Panc1 (cell line): ENCODE measurements around the gene PCDH17. TPM values are rescaled to one million over a fixed set of nuclear protein-coding genes. Genes with fewer than 3 reads are reported as not detected.

Experiments used
- ATAC-seq: fragments of 200-7000 bp; cut with Tn5 transposase; 2 replicates; pipeline ENCODE4 v1.9.1; 2020; ENCODE audit warnings: mild to moderate bottlenecking, moderate library complexity
- BruUV-seq: library from RNA; stranded (reverse); fragments of 400-500 nt; replicated peaks from 2 replicates; lab custom pipeline; 2021; lab: Mats Ljungman, UMichigan
- CTCF ChIA-PET: fragments of 300-600 bp; sonication (Branson Sonifier 250); formaldehyde crosslinking; loops from one replicate; lab custom pipeline; 2022; ENCODE audit warnings: antibody characterized with exemption; lab: Charles Lee
- POLR2A ChIA-PET: fragments of 300-600 bp; sonication (Branson Sonifier 250); formaldehyde crosslinking; loops from one replicate; lab custom pipeline; 2022; ENCODE audit warnings: antibody characterized with exemption; lab: Charles Lee
- DNase-seq: peaks from one replicate; pipeline ENCODE4 v3.0.0-alpha.2; 2010; ENCODE audit warnings: low read depth, low spot score
- H3K27ac ChIP-seq: 2 replicates; pipeline ENCODE4 v1.5.1; 2011; ENCODE audit warnings: mild to moderate bottlenecking, low read length, inconsistent platforms
- H3K27me3 ChIP-seq: fragments of 200-500 bp; sonication (Bioruptor generic); 2 replicates; pipeline ENCODE4 v1.6.0; 2014; ENCODE audit warnings: low read length, inconsistent platforms; ENCODE audit not compliant: control insufficient read depth, insufficient read depth
- H3K36me3 ChIP-seq: fragments of 200-500 bp; sonication (Bioruptor generic); 2 replicates; pipeline ENCODE4 v1.5.1; 2014; ENCODE audit warnings: inconsistent platforms, mild to moderate bottlenecking, low read length, moderate library complexity; ENCODE audit not compliant: control insufficient read depth, insufficient read depth
- H3K4me1 ChIP-seq: 2 replicates; pipeline ENCODE4 v1.5.1; 2011; ENCODE audit warnings: inconsistent platforms, mild to moderate bottlenecking, low read length, moderate library complexity; ENCODE audit not compliant: control insufficient read depth, insufficient read depth
- H3K4me3 ChIP-seq, 2 experiments: 2 replicates each; pipeline ENCODE4 v1.5.1; 2011 to 2012; ENCODE audit warnings: low read depth in 2 of 2, low read length in 2 of 2, mild to moderate bottlenecking in 2 of 2, inconsistent platforms in 1 of 2, moderate library complexity in 1 of 2
- H3K9me3 ChIP-seq: fragments of 200-500 bp; sonication (Bioruptor generic); 2 replicates; pipeline ENCODE4 v1.5.1; 2014; ENCODE audit warnings: low read depth, mild to moderate bottlenecking, inconsistent platforms, low read length, moderate library complexity; ENCODE audit not compliant: control insufficient read depth, insufficient read depth
- POLR2AphosphoS5 ChIP-seq: IDR thresholded peaks from 2 replicates; pipeline ENCODE4 v1.6.1; 2012; ENCODE audit warnings: mild to moderate bottlenecking, low read depth, low read length, moderate library complexity
- SIN3A ChIP-seq: IDR thresholded peaks from 2 replicates; pipeline ENCODE4 v1.6.1; 2012; ENCODE audit warnings: low read depth, mild to moderate bottlenecking, low read length, moderate library complexity, borderline replicate concordance; ENCODE audit not compliant: insufficient read depth
- TCF7L2 ChIP-seq: IDR thresholded peaks from 2 replicates; pipeline ENCODE4 v1.6.1; 2011; ENCODE audit warnings: mild to moderate bottlenecking, low read depth, low read length, inconsistent platforms
- in situ Hi-C: cut with HindIII; loops from 2 replicates; pipeline ENCODE4 v1.10.0; 2016; ENCODE audit warnings: low sequenced_read_pairs, low pct_unique_long_range_greater_than_20kb
- intact Hi-C: fragments of 100-400 bp; cut with micrococcal nuclease; formaldehyde crosslinking; loops from one replicate; pipeline ENCODE4 v1.10.0; 2022; ENCODE audit not compliant: unreplicated experiment
- total RNA-seq: library from RNA; stranded (reverse); gene quantifications from one replicate; pipeline ENCODE4 v1.2.1, GENCODE V29; 2021; ENCODE audit not compliant: unreplicated experiment
- TF ChIP-seq, protein P1 (sequence below): fragments of 450-650 bp; IDR thresholded peaks from 2 replicates; pipeline ENCODE4 v1.5.1; 2017; ENCODE audit warnings: mild to moderate bottlenecking
- TF ChIP-seq, protein P2 (sequence below), 2 experiments: IDR thresholded peaks; 2 replicates each; pipeline ENCODE4 v1.6.1; 2011 to 2012; ENCODE audit warnings: low read depth in 2 of 2, control low read depth in 1 of 2, low read length in 1 of 2, mild to moderate bottlenecking in 1 of 2, moderate library complexity in 1 of 2; ENCODE audit not compliant: insufficient read depth in 1 of 2

PCDH17 gene
- total RNA-seq, 1 experiment from 2014 or later = 0.26 TPM

- POLR2A ChIA-PET = no interaction called here
- BruUV-seq = no TSS peak
- DNase-seq = no peak
- Histone ChIP-seq H3K27ac (no peak overlapping the region), H3K36me3 (no peaks in the 10 kb centered on the region), H3K27me3 (no peaks in the 10 kb centered on the region), H3K4me1 (no peaks in the 10 kb centered on the region), H3K4me3 (no peak overlapping the region), H3K9me3 (no peaks in the 10 kb centered on the region)
- CTCF ChIA-PET = no interaction called here
- intact Hi-C loops (no loop called here), in situ Hi-C loops (no loop called here)
- TF ChIP-seq SIN3A (no peak), POLR2AphosphoS5 (no peak), TCF7L2 (no peak)
- TF ChIP-seq, protein P1, sequence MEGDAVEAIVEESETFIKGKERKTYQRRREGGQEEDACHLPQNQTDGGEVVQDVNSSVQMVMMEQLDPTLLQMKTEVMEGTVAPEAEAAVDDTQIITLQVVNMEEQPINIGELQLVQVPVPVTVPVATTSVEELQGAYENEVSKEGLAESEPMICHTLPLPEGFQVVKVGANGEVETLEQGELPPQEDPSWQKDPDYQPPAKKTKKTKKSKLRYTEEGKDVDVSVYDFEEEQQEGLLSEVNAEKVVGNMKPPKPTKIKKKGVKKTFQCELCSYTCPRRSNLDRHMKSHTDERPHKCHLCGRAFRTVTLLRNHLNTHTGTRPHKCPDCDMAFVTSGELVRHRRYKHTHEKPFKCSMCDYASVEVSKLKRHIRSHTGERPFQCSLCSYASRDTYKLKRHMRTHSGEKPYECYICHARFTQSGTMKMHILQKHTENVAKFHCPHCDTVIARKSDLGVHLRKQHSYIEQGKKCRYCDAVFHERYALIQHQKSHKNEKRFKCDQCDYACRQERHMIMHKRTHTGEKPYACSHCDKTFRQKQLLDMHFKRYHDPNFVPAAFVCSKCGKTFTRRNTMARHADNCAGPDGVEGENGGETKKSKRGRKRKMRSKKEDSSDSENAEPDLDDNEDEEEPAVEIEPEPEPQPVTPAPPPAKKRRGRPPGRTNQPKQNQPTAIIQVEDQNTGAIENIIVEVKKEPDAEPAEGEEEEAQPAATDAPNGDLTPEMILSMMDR = no peak
- TF ChIP-seq, protein P2, sequence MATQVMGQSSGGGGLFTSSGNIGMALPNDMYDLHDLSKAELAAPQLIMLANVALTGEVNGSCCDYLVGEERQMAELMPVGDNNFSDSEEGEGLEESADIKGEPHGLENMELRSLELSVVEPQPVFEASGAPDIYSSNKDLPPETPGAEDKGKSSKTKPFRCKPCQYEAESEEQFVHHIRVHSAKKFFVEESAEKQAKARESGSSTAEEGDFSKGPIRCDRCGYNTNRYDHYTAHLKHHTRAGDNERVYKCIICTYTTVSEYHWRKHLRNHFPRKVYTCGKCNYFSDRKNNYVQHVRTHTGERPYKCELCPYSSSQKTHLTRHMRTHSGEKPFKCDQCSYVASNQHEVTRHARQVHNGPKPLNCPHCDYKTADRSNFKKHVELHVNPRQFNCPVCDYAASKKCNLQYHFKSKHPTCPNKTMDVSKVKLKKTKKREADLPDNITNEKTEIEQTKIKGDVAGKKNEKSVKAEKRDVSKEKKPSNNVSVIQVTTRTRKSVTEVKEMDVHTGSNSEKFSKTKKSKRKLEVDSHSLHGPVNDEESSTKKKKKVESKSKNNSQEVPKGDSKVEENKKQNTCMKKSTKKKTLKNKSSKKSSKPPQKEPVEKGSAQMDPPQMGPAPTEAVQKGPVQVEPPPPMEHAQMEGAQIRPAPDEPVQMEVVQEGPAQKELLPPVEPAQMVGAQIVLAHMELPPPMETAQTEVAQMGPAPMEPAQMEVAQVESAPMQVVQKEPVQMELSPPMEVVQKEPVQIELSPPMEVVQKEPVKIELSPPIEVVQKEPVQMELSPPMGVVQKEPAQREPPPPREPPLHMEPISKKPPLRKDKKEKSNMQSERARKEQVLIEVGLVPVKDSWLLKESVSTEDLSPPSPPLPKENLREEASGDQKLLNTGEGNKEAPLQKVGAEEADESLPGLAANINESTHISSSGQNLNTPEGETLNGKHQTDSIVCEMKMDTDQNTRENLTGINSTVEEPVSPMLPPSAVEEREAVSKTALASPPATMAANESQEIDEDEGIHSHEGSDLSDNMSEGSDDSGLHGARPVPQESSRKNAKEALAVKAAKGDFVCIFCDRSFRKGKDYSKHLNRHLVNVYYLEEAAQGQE (IDR thresholded peaks at IDR 0.05; ENCODE audit: insufficient read depth in 1 of 2, low read depth in 2 of 2, low read length in 1 of 2) = no peak
- ATAC-seq = no peak
Measured at GRCh38 chr13:57680609-57681008, 49.1 kb downstream of the PCDH17 start.

GRCh38 chr13:57682128-57682716 lies 50.7 kb downstream of the PCDH17 start:
- TF ChIP-seq SIN3A = no peak
- TF ChIP-seq, protein P2 (IDR thresholded peaks at IDR 0.05; ENCODE audit: insufficient read depth in 1 of 2, low read depth in 2 of 2, low read length in 1 of 2) = no peak
- no peak for TF ChIP-seq TCF7L2
- TF ChIP-seq, protein P1 = no peak
- TF ChIP-seq POLR2AphosphoS5 = no peak
- intact Hi-C loops = no loop called here
- Histone ChIP-seq H3K27me3 (no peaks in the 10 kb centered on the region), H3K9me3 (no peaks in the 10 kb centered on the region), H3K4me1 (no peaks in the 10 kb centered on the region), H3K27ac (no peak overlapping the region), H3K4me3 (no peak overlapping the region), H3K36me3 (no peaks in the 10 kb centered on the region)
- BruUV-seq = no TSS peak
- in situ Hi-C loops = no loop called here
- ChIA-PET POLR2A (no interaction called here), CTCF (no interaction called here)
- no peak for ATAC-seq
- DNase-seq = no peak
